GM23248 (cell line): ENCODE data around the gene STH.

Experiments used
- EZH2 ChIP-seq: fragments of 200-600 bp; sonication (generic); IDR thresholded peaks from 2 replicates; pipeline ENCODE4 v1.6.1; 2018; ENCODE audit warnings: antibody characterized with exemption, mild to moderate bottlenecking; ENCODE audit not compliant: insufficient read depth, poor library complexity, severe bottlenecking
- EZH2phosphoT487 ChIP-seq: fragments of 200-600 bp; sonication (generic); IDR thresholded peaks from 2 replicates; pipeline ENCODE4 v1.6.1; 2018; ENCODE audit warnings: antibody characterized with exemption, moderate library complexity, mild to moderate bottlenecking, low read depth; ENCODE audit not compliant: insufficient read depth

- TF ChIP-seq EZH2phosphoT487 (no peak), EZH2 (no peak)
Observed at GRCh38 chr17:45972531-45972930, 26.5 kb upstream of the STH start.
